RWPE1 (cell line): ENCODE data around the gene PFDN4.

Experiments
- CTCF ChIA-PET: fragments of 350-600 bp; sonication (Branson Sonifier 250); formaldehyde crosslinking; extraction: SDS; loops from one replicate; lab custom pipeline; 2021; lab: Yijun Ruan, JAX
- POLR2A ChIA-PET: fragments of 400-600 bp; formaldehyde crosslinking; extraction: SDS; loops from one replicate; lab custom pipeline; 2020; ENCODE audit warnings: antibody characterized with exemption; ENCODE audit not compliant: low non-redundant PET; lab: Yijun Ruan, JAX
- DNase-seq: peaks from one replicate; pipeline ENCODE4 v3.0.0; 2012; ENCODE audit warnings: low spot score
- H3K27ac ChIP-seq: fragments of 450-650 bp; 2 replicates; pipeline ENCODE4 v1.5.1; 2017
- TF ChIP-seq, protein P1 (sequence below): fragments of 450-650 bp; conservative IDR thresholded peaks from 2 replicates; pipeline ENCODE4 v1.5.1; 2017; ENCODE audit warnings: low read depth, mild to moderate bottlenecking

Gene PFDN4

DNA sequence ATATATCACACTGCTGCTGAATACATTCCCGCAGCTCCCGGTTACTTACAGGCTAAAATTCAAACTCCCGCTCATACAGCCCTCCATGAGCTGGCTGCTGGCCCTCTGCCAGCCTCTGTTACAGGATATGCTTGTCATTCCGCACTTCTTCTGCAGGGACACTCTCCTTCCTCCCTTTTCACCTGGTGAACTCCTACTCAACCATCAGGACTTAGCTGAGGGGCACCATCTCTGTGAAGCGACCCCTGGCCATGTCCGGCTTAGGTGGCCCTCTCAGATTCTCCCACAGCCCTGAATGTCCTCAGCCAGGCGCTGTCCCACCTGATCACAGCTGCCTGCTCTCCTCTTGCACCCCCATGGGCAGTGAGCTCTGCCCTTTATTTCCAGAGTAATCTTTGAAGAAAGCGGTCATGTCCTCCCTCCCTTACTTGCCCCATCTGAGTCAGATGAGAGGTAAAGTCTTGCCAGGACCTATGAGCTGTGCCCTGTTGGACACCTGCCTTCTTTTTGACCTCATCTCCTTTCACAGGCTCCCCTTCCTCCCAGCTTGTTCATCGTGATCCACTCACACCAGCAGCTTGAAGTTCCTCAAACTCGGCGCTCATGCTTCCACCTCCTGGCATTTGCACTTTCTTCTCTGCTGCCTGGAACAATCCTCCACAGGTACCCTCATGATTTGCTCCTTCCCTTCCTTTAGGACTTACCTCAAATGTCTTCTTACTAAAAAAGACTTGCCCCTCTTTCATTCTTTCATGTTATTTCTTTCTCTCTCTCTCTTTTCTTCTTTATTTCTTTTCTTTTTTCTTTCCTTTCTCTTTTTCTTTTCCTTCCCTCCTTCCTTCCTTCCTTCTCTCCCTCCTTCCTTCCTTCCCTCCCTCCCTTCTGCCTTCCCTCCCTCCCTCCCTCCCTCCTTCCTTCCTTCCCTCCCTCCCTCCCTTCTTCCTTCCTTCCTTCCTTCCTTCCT lies 39.7 kb upstream of the PFDN4 start:
- POLR2A ChIA-PET = no interaction called here
- peak; percentile 87 for DNase-seq
- TF ChIP-seq, protein P1, sequence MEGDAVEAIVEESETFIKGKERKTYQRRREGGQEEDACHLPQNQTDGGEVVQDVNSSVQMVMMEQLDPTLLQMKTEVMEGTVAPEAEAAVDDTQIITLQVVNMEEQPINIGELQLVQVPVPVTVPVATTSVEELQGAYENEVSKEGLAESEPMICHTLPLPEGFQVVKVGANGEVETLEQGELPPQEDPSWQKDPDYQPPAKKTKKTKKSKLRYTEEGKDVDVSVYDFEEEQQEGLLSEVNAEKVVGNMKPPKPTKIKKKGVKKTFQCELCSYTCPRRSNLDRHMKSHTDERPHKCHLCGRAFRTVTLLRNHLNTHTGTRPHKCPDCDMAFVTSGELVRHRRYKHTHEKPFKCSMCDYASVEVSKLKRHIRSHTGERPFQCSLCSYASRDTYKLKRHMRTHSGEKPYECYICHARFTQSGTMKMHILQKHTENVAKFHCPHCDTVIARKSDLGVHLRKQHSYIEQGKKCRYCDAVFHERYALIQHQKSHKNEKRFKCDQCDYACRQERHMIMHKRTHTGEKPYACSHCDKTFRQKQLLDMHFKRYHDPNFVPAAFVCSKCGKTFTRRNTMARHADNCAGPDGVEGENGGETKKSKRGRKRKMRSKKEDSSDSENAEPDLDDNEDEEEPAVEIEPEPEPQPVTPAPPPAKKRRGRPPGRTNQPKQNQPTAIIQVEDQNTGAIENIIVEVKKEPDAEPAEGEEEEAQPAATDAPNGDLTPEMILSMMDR = no peak
- CTCF ChIA-PET = interaction anchor here (0.5 to 0.9 kb wide), 3 partner anchors 44 to 900 kb away, joined by 3 to 4 read pairs (median 4); no protein-coding TSS in a partner anchor
- peak overlapping the region; percentile 69 for H3K27ac ChIP-seq

DNA sequence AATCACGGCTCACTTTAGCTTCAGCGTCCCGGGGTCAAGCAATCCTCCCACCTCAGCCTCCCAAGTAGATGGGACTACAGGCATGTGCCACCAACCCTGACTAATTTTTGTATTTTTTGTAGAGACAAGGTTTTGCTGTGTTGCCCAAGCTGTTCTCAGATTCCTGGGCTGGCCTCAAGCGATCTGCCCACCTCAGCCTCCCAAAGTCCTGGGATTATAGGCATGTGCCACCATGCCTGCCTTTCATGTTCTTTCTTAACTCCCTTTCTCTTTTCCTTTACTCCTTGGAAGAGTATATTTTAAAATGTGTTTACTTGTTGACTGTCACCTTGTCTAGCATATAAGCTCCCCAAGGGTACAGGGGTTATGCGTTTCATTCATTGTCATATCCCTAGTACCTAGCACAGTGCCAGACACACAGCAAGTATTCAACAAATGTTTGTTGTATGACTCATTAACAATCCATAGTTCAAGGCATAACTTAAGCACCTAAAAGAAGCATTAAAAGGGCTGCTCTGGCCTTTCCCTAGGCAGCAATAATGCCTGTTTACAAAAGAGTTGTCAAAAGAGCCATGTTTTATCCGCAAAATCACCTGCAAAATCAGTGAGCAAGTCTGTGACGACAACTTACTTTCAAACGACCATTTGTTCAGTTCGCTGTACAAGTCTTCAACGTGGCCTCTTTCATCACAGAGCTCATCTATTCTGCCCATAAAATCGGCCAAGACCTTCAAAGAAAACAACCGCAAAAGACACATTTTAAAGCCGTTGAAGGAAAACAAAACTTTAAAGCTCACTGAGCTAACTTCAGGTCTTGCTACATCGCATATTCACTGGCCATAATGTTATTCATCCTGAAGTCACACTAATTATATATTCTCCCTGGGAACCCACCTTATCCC lies 38.7 kb upstream of the PFDN4 start:
- TF ChIP-seq, protein P1 = no peak
- DNase-seq = no peak
- CTCF ChIA-PET = interaction anchor here (0.9 to 1.5 kb wide), 2 partner anchors 66 to 72 kb away, joined by 3 to 4 read pairs; no protein-coding TSS in a partner anchor
- POLR2A ChIA-PET = no interaction called here
- no peak overlapping the region for H3K27ac ChIP-seq

DNA sequence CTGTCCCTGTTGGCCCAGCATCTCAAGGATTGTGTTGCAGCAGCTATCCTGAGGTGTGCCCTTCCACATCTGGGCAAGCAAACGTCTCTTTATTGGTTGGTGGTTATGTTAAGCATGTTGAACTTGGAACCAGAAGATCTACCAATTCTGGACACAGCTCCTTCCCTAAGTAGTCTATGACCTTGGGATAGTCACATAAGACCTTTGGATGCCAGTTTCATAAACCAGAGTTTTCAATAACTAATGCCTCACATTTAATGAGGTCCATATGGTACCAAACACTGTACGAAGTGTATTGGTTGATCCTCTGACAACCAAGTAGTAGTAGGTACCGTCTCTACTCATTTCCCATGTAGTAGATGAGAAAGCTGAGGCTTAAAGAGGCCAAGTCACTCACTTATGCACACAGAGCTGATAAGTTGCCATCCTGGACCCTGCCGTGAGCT lies 37.8 kb upstream of the PFDN4 start:
- TF ChIP-seq, protein P1 = no peak
- no peak for DNase-seq
- CTCF ChIA-PET = interaction anchor here (0.9 to 1.5 kb wide), 2 partner anchors 67 to 73 kb away, joined by 3 to 4 read pairs; no protein-coding TSS in a partner anchor
- H3K27ac ChIP-seq = no peak overlapping the region
- POLR2A ChIA-PET = no interaction called here

DNA sequence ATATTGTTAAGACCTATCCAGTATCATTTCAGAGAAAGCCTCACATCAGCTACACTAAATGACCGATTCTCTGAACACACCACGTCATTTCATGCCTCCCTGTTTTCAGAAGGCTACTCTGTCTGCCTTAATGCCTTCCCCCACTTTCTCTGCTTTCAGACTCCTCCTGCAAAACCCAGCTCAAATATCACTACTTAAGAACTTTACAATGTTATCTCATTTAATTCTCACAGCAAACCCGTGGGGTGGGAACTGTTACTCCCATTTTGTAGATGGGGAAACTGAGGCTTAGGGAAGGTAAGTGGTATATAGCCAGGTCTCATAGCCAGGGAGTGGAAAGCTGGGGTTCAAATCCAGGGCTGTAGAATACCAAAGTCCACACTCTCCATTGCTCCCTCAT lies 36.9 kb upstream of the PFDN4 start:
- CTCF ChIA-PET = interaction anchor here (1.5 kb wide), 1 partner anchor 74 kb away, joined by 4 read pairs; no protein-coding TSS in a partner anchor
- POLR2A ChIA-PET = no interaction called here
- TF ChIP-seq, protein P1 = no peak
- H3K27ac ChIP-seq = no peak overlapping the region
- no peak for DNase-seq

DNA sequence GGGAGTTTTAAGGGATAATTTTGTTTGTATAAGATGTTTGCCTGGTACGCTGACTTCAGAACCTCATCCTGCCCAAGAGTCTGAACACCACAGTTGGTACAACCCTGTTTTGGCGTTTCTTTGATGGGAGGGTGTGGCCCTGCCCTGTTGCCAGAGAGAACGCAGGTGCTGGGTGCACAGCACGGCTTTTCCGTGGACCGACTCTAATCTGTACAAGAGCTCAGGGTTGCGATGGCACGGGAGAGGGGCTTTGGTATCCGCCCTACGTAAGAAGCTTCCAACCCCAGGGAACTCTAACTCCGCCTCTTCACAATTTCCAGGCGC lies 35.4 kb upstream of the PFDN4 start:
- H3K27ac ChIP-seq = no peak overlapping the region
- TF ChIP-seq, protein P1 = no peak
- no peak for DNase-seq
- ChIA-PET POLR2A (no interaction called here), CTCF (interaction anchor here (1.3 kb wide), 1 partner anchor 28 kb away, joined by 4 read pairs; no protein-coding TSS in a partner anchor)
